ENCODE data around the gene POU4F3. TPM values are rescaled to one million over a fixed set of nuclear protein-coding genes. Genes with fewer than 3 reads are reported as not detected.

Gene POU4F3
- total RNA-seq, 1 donor from 2014 or later = not detected

- Histone ChIP-seq H3K27ac (replicated peaks) (no peak overlapping the region), H3K9me3 (replicated peaks) (no peaks in the 10 kb centered on the region), H3K4me3 (no peak overlapping the region), H3K27me3 (ENCODE audit: low read depth) (peaks cover 52% of the 10 kb centered on the region), H3K36me3 (no peaks in the 10 kb centered on the region), H3K4me1 (no peaks in the 10 kb centered on the region)
- intact Hi-C loops (cut with micrococcal nuclease) = no loop called here
- TF ChIP-seq CTCF (IDR thresholded peaks at IDR 0.05; ENCODE audit: borderline replicate concordance) = no peak
- no peak for DNase-seq
Observed at GRCh38 chr5:146376821-146377220, 38.2 kb downstream of the POU4F3 start.

- Histone ChIP-seq H3K4me1 (no peaks in the 10 kb centered on the region), H3K27me3 (ENCODE audit: low read depth) (peaks cover 51% of the 10 kb centered on the region), H3K36me3 (no peaks in the 10 kb centered on the region), H3K4me3 (no peak overlapping the region), H3K27ac (replicated peaks) (no peak overlapping the region), H3K9me3 (replicated peaks) (no peaks in the 10 kb centered on the region)
- intact Hi-C loops (cut with micrococcal nuclease) = no loop called here
- DNase-seq = no peak
- TF ChIP-seq CTCF (IDR thresholded peaks at IDR 0.05; ENCODE audit: borderline replicate concordance) = no peak
Observed at GRCh38 chr5:146378986-146379385, 40.3 kb downstream of the POU4F3 start.

- H3K9me3 ChIP-seq (replicated peaks) = no peaks in the 10 kb centered on the region
- H3K27me3 ChIP-seq (ENCODE audit: low read depth) = peaks cover 50% of the 10 kb centered on the region
- H3K27ac ChIP-seq (replicated peaks) = no peak overlapping the region
- H3K36me3 ChIP-seq = no peaks in the 10 kb centered on the region
- no peak for DNase-seq
- no peak for TF ChIP-seq CTCF (IDR thresholded peaks at IDR 0.05; ENCODE audit: borderline replicate concordance)
- no peaks in the 10 kb centered on the region for H3K4me1 ChIP-seq
- intact Hi-C loops (cut with micrococcal nuclease) = no loop called here
- H3K4me3 ChIP-seq = no peak overlapping the region
Observed at GRCh38 chr5:146380714-146381113, 42.1 kb downstream of the POU4F3 start.

GRCh38 chr5:146388386-146388785 is 49.7 kb downstream of the POU4F3 start:
- TF ChIP-seq CTCF (IDR thresholded peaks at IDR 0.05; ENCODE audit: borderline replicate concordance) = no peak
- no peak for DNase-seq
- Histone ChIP-seq H3K4me1 (no peaks in the 10 kb centered on the region), H3K4me3 (no peak overlapping the region), H3K27ac (replicated peaks) (no peak overlapping the region), H3K9me3 (replicated peaks) (no peaks in the 10 kb centered on the region), H3K27me3 (ENCODE audit: low read depth) (peaks cover 57% of the 10 kb centered on the region), H3K36me3 (no peaks in the 10 kb centered on the region)
- intact Hi-C loops (cut with micrococcal nuclease) = no loop called here

GRCh38 chr5:146390469-146390868 is 51.8 kb downstream of the POU4F3 start:
- no peak overlapping the region for H3K4me3 ChIP-seq
- no peaks in the 10 kb centered on the region for H3K4me1 ChIP-seq
- H3K36me3 ChIP-seq = no peaks in the 10 kb centered on the region
- H3K27me3 ChIP-seq (ENCODE audit: low read depth) = peaks cover 77% of the 10 kb centered on the region
- intact Hi-C loops (cut with micrococcal nuclease) = no loop called here
- DNase-seq = no peak
- H3K27ac ChIP-seq (replicated peaks) = no peak overlapping the region
- no peaks in the 10 kb centered on the region for H3K9me3 ChIP-seq (replicated peaks)
- no peak for TF ChIP-seq CTCF (IDR thresholded peaks at IDR 0.05; ENCODE audit: borderline replicate concordance)

Other genes with a start within 250 kb of the POU4F3 start
- 0.49 TPM for gene PLAC8L1, start 233.3 kb upstream of the POU4F3 start, total RNA-seq
- 92.8 TPM for gene LARS1, start 156.2 kb upstream of the POU4F3 start, total RNA-seq
- 15.9 TPM for gene RBM27, start 135.2 kb upstream of the POU4F3 start, total RNA-seq
- 20.1 TPM for gene TCERG1, start 108.5 kb downstream of the POU4F3 start, total RNA-seq
- gene GPR151, start 177.4 kb downstream of the POU4F3 start, total RNA-seq = not detected